Osteocyte (in vitro differentiated cells): ENCODE data around the gene SPG21. TPM values are rescaled to one million over a fixed set of nuclear protein-coding genes. Genes with fewer than 3 reads are reported as not detected.

Experiments
- DNase-seq: peaks from one replicate; pipeline ENCODE4 v3.0.0; 2021; ENCODE audit warnings: mixed read lengths; ENCODE audit not compliant: unreplicated experiment; ENCODE audit errors: extremely low spot score
- H3K27ac Mint-ChIP-seq: one replicate; pipeline ENCODE4 v1.8.0; 2021; ENCODE audit warnings: mild to moderate bottlenecking, mixed read lengths; ENCODE audit not compliant: unreplicated experiment
- H3K27me3 Mint-ChIP-seq: one replicate; pipeline ENCODE4 v1.8.0; 2021; ENCODE audit warnings: mixed read lengths; ENCODE audit not compliant: unreplicated experiment
- H3K36me3 Mint-ChIP-seq: one replicate; pipeline ENCODE4 v1.8.0; 2021; ENCODE audit warnings: mixed read lengths; ENCODE audit not compliant: unreplicated experiment
- H3K4me1 Mint-ChIP-seq: one replicate; pipeline ENCODE4 v1.8.0; 2021; ENCODE audit warnings: mixed read lengths; ENCODE audit not compliant: unreplicated experiment
- H3K4me3 Mint-ChIP-seq: one replicate; pipeline ENCODE4 v1.8.0; 2021; ENCODE audit warnings: mild to moderate bottlenecking, moderate library complexity, mixed read lengths; ENCODE audit not compliant: unreplicated experiment
- H3K9me3 Mint-ChIP-seq: one replicate; pipeline ENCODE4 v1.8.0; 2021; ENCODE audit warnings: mixed read lengths; ENCODE audit not compliant: unreplicated experiment
- total RNA-seq: library from RNA; stranded (reverse); gene quantifications from 2 replicates; pipeline ENCODE4 v1.2.1, GENCODE V29; 2021
- TF ChIP-seq, protein P1 (sequence below): fragments of 200-600 bp; sonication (generic); IDR thresholded peaks from 2 replicates; pipeline ENCODE4 v1.5.0; 2021; ENCODE audit warnings: antibody characterized with exemption, mild to moderate bottlenecking, moderate library complexity

Gene SPG21
- total RNA-seq, 1 donor from 2014 or later: 116 TPM

DNA sequence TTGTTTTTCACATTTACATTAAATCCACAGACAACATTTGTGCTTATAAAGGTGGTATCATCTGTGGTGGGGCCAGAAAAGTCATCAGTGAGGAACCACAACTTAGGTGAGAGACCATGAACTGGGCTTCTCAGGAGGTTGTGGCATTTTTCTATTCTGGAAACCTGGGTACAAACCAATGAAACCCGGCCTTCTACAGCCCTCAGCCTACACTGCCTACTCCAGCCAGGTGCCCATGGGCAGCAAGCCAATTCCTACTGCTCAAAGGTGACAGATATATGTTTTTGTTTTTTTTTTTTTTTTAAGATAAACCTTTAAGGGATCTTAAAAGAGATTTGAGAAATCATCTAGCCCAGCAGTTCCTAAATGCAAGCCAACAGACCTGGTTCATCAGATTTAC lies 20.3 kb downstream of the SPG21 start:
- no peaks in the 10 kb centered on the region for H3K27me3 Mint-ChIP-seq
- peaks cover 45% of the 10 kb centered on the region for H3K36me3 Mint-ChIP-seq
- H3K4me1 Mint-ChIP-seq: no peaks in the 10 kb centered on the region
- DNase-seq: no peak
- H3K4me3 Mint-ChIP-seq: no peak overlapping the region
- no peak overlapping the region for H3K27ac Mint-ChIP-seq
- TF ChIP-seq, protein P1, sequence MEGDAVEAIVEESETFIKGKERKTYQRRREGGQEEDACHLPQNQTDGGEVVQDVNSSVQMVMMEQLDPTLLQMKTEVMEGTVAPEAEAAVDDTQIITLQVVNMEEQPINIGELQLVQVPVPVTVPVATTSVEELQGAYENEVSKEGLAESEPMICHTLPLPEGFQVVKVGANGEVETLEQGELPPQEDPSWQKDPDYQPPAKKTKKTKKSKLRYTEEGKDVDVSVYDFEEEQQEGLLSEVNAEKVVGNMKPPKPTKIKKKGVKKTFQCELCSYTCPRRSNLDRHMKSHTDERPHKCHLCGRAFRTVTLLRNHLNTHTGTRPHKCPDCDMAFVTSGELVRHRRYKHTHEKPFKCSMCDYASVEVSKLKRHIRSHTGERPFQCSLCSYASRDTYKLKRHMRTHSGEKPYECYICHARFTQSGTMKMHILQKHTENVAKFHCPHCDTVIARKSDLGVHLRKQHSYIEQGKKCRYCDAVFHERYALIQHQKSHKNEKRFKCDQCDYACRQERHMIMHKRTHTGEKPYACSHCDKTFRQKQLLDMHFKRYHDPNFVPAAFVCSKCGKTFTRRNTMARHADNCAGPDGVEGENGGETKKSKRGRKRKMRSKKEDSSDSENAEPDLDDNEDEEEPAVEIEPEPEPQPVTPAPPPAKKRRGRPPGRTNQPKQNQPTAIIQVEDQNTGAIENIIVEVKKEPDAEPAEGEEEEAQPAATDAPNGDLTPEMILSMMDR: no peak
- H3K9me3 Mint-ChIP-seq: no peaks in the 10 kb centered on the region

DNA sequence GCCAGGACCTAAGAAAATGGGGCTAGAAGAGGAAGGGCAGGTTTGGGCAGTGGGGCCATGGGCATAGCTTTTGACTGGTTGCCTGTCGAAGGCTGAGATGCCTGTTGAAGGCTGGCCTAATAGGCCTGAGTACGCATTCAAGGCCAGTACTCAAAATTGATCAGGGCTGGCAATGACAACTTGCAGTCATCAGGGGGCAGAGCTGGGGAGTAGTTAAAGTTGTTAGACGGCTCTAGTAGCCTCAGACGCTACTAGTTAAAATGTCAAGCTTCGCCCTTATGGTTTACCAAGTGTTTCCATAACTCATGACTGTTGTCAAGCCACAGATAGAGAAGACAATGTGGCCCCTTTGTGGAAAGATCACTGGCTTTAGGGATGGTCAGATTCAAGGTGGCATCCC lies 28.7 kb downstream of the SPG21 start:
- H3K4me1 Mint-ChIP-seq: no peaks in the 10 kb centered on the region
- no peak for DNase-seq
- no peak overlapping the region for H3K4me3 Mint-ChIP-seq
- TF ChIP-seq, protein P1: no peak
- no peaks in the 10 kb centered on the region for H3K27me3 Mint-ChIP-seq
- H3K36me3 Mint-ChIP-seq: peaks cover 76% of the 10 kb centered on the region
- no peak overlapping the region for H3K27ac Mint-ChIP-seq
- H3K9me3 Mint-ChIP-seq: no peaks in the 10 kb centered on the region

GRCh38 chr15:64960153-64960552 lies 29.6 kb downstream of the SPG21 start:
- peaks cover 80% of the 10 kb centered on the region for H3K36me3 Mint-ChIP-seq
- DNase-seq: no peak
- no peak overlapping the region for H3K4me3 Mint-ChIP-seq
- H3K27ac Mint-ChIP-seq: no peak overlapping the region
- H3K27me3 Mint-ChIP-seq: no peaks in the 10 kb centered on the region
- H3K4me1 Mint-ChIP-seq: no peaks in the 10 kb centered on the region
- TF ChIP-seq, protein P1: no peak
- H3K9me3 Mint-ChIP-seq: peaks cover 2% of the 10 kb centered on the region

- Mint-ChIP-seq H3K27ac (no peak overlapping the region), H3K4me1 (no peaks in the 10 kb centered on the region), H3K36me3 (peaks cover 80% of the 10 kb centered on the region)
Observed at GRCh38 chr15:64959128-64959527, 30.6 kb downstream of the SPG21 start.

DNA sequence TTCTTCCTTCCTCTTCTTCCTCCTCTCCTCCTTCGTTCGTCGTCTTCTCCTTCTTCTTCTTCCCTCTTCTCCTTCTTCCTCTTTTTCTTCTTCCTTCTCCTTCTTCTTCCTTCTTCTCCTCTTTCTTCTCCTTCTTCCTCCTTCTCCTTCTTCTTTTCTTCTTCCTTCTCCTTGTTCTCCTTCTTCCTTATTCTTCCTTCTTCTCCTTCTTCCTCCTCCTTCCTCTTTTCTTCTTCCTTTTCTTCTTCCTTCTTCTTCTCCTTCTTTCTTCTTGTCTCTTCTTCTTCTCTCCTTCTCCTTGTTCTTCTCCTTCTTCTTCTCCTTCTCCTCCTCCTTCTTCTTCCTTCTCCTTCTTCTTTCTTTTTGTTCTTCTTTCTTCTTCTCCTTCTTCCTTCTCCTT lies 35.3 kb downstream of the SPG21 start:
- H3K27ac Mint-ChIP-seq: no peak overlapping the region
- H3K4me3 Mint-ChIP-seq: no peak overlapping the region
- peaks cover 32% of the 10 kb centered on the region for H3K9me3 Mint-ChIP-seq
- TF ChIP-seq, protein P1: no peak
- no peaks in the 10 kb centered on the region for H3K27me3 Mint-ChIP-seq
- H3K36me3 Mint-ChIP-seq: peaks cover 41% of the 10 kb centered on the region
- DNase-seq: no peak
- no peaks in the 10 kb centered on the region for H3K4me1 Mint-ChIP-seq

More at GRCh38 chr15:64959128-64959527, 30.6 kb downstream of the SPG21 start:
- Mint-ChIP-seq H3K27me3 (no peaks in the 10 kb centered on the region), H3K4me3 (no peak overlapping the region), H3K9me3 (peaks cover 12% of the 10 kb centered on the region)
- TF ChIP-seq, protein P1: no peak
- DNase-seq: no peak
